Endothelial cell of umbilical vein (primary cell): Measurements from ENCODE around the gene CRTC1.

Experiments
- GATA2 ChIP-seq: IDR thresholded peaks from 2 replicates; pipeline ENCODE4 v1.7.0; 2011; ENCODE audit warnings: low read depth, mild to moderate bottlenecking, moderate library complexity, mixed read lengths, low read length; ENCODE audit not compliant: insufficient read length, insufficient read depth
- POLR2A ChIP-seq: IDR thresholded peaks from 2 replicates; pipeline ENCODE4 v1.6.1; 2012; ENCODE audit warnings: low read depth, mild to moderate bottlenecking, control low read depth, low read length
- POLR2AphosphoS5 ChIP-seq: IDR thresholded peaks from 2 replicates; pipeline ENCODE4 v1.6.1; 2012; ENCODE audit warnings: low read depth, mild to moderate bottlenecking, control low read depth, low read length, moderate library complexity; ENCODE audit not compliant: insufficient read depth
- TF ChIP-seq, protein P1 (sequence below), 2 donors: IDR thresholded peaks; 1 replicate in 1 of 2; 2 replicates in 1 of 2; pipeline ENCODE4 v1.5.1; 2011; ENCODE audit warnings: low read length in 2 of 2, mild to moderate bottlenecking in 2 of 2, moderate library complexity in 2 of 2, control low read depth in 1 of 2, inconsistent platforms in 1 of 2, low read depth in 1 of 2; ENCODE audit not compliant: insufficient read depth in 1 of 2; ENCODE audit errors: extremely low read depth in 1 of 2
- TF ChIP-seq, protein P2 (sequence below): IDR thresholded peaks from 2 replicates; pipeline ENCODE4 v1.6.1; 2011; ENCODE audit not compliant: insufficient read depth, insufficient read length

DNA sequence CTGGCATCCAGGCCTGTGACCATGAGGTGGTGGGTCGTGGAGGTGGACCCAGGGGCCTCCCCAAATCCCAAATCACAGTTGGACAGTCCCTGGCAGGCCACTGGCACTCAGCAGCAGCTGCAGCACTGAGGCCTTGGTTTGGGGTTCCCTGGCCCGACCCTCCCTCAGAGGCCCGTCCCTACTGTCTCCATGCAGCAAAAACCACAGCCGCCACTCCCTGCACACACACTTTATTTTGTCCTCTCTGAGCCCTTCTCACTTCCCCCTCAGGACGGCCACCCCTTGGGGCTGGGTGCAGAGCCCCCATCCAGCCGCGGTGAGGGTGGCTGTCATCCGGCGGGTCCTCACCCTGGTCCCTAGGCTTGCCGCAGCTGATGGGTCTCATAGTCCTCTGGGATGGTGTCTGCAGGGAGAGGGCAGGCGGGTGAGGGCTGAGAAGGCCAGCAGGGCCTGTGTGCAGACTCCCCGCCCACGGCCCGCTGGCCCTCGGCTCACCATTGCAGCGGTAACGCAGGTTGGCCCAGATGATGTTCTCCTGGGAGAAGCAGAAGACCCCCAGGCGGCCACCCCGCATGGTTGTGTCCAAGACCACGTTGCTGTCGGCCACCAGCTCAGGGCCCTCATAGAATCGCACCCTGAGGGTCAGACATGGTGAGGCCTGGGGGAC is 99.2 kb downstream of the CRTC1 start:
- TF ChIP-seq POLR2A (no peak), GATA2 (no peak), POLR2AphosphoS5 (no peak)
- TF ChIP-seq, protein P1, sequence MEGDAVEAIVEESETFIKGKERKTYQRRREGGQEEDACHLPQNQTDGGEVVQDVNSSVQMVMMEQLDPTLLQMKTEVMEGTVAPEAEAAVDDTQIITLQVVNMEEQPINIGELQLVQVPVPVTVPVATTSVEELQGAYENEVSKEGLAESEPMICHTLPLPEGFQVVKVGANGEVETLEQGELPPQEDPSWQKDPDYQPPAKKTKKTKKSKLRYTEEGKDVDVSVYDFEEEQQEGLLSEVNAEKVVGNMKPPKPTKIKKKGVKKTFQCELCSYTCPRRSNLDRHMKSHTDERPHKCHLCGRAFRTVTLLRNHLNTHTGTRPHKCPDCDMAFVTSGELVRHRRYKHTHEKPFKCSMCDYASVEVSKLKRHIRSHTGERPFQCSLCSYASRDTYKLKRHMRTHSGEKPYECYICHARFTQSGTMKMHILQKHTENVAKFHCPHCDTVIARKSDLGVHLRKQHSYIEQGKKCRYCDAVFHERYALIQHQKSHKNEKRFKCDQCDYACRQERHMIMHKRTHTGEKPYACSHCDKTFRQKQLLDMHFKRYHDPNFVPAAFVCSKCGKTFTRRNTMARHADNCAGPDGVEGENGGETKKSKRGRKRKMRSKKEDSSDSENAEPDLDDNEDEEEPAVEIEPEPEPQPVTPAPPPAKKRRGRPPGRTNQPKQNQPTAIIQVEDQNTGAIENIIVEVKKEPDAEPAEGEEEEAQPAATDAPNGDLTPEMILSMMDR (IDR thresholded peaks at IDR 0.05; ENCODE audit: extremely low read depth in 1 of 2, insufficient read depth in 1 of 2, low read depth in 1 of 2, low read length in 2 of 2), result no peak
- TF ChIP-seq, protein P2, sequence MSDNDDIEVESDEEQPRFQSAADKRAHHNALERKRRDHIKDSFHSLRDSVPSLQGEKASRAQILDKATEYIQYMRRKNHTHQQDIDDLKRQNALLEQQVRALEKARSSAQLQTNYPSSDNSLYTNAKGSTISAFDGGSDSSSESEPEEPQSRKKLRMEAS, result no peak
